Spleen (tissue), 11 donors: Measurements from ENCODE around the gene SIRT7. TPM values are rescaled to one million over a fixed set of nuclear protein-coding genes. Genes with fewer than 3 reads are reported as not detected.
"Not testable (repeated sequence)": the region's sequence is repeated elsewhere in the genome, so short reads cannot be mapped to it uniquely, and the experiment has no call there.

Experiments
- DNase-seq: peaks from one replicate; pipeline ENCODE4 v3.0.0-alpha.2; 2020
- H3K27ac ChIP-seq, 8 donors: fragments of 200-600 bp; sonication (generic) in 7 of 8; 1 replicate in 4 of 8; 2 replicates in 4 of 8; pipeline versions ENCODE4 v1.5.0 to v1.8.0; 2016 to 2021; ENCODE audit warnings: inconsistent platforms in 4 of 8, mild to moderate bottlenecking in 4 of 8, moderate library complexity in 1 of 8
- H3K27me3 ChIP-seq, 7 donors: fragments of 200-600 bp; sonication (generic) in 6 of 7; replicated peaks in 1 of 7; 1 replicate in 4 of 7; 2 replicates in 3 of 7; pipeline versions ENCODE4 v1.5.0 to v1.8.0; 2016 to 2021; ENCODE audit warnings: inconsistent platforms in 3 of 7, mild to moderate bottlenecking in 1 of 7
- H3K36me3 ChIP-seq, 6 donors: fragments of 200-600 bp; sonication (generic) in 5 of 6; 1 replicate in 4 of 6; 2 replicates in 2 of 6; pipeline versions ENCODE4 v1.5.0 to v1.8.0; 2016 to 2021; ENCODE audit warnings: inconsistent platforms in 2 of 6
- H3K4me1 ChIP-seq, 6 donors: fragments of 200-600 bp; sonication (generic) in 5 of 6; 1 replicate in 3 of 6; 2 replicates in 3 of 6; pipeline versions ENCODE4 v1.5.0 to v1.8.0; 2016 to 2021; ENCODE audit warnings: inconsistent platforms in 3 of 6
- H3K4me3 ChIP-seq, 8 donors: fragments of 200-600 bp; sonication (generic) in 7 of 8; 1 replicate in 4 of 8; 2 replicates in 4 of 8; pipeline versions ENCODE4 v1.5.0 to v1.8.0; 2016 to 2021; ENCODE audit warnings: inconsistent platforms in 4 of 8, mild to moderate bottlenecking in 4 of 8, moderate library complexity in 2 of 8
- H3K9me3 ChIP-seq, 8 donors: fragments of 200-600 bp; sonication (generic) in 7 of 8; 1 replicate in 4 of 8; 2 replicates in 4 of 8; pipeline versions ENCODE4 v1.5.0 to v1.8.0; 2016 to 2021; ENCODE audit warnings: inconsistent platforms in 4 of 8
- CTCF ChIP-seq, 11 experiments: fragments of 200-600 bp in 7 of 11; fragments of 450-650 bp in 4 of 11; sonication (generic) in 4 of 11; IDR thresholded peaks in 8 of 11; conservative IDR thresholded peaks in 3 of 11; 1 replicate in 7 of 11; 2 replicates in 4 of 11; pipeline versions ENCODE4 v1.4.0 to v1.8.0; 2016 to 2021; ENCODE audit warnings: antibody characterized with exemption in 11 of 11, inconsistent platforms in 4 of 11, mild to moderate bottlenecking in 1 of 11
- POLR2A ChIP-seq, 3 donors: fragments of 450-650 bp; IDR thresholded peaks; one replicate each; pipeline ENCODE4 v1.5.1; 2017; ENCODE audit warnings: antibody characterized with exemption in 3 of 3, mild to moderate bottlenecking in 1 of 3
- POLR2AphosphoS5 ChIP-seq, 3 donors: sonication (generic); formaldehyde crosslinking; IDR thresholded peaks; one replicate each; pipeline ENCODE4 v1.5.1; 2017; ENCODE audit warnings: antibody characterized with exemption in 3 of 3
- WGBS, 5 donors: extraction: QIAGEN DNeasy Blood & Tissue Kit in 3 of 5; methylation state at CpG; one replicate each; pipeline versions ENCODE4 v1.1.5 to v1.1.7; 2013 to 2018; 5-methylcytosine and 5-hydroxymethylcytosine counted together
- intact Hi-C: fragments of 100-400 bp; cut with DNase I; formaldehyde crosslinking; loops from one replicate; pipeline ENCODE4 v1.15.0; 2023; ENCODE audit warnings: low total_unique reads
- polyA plus RNA-seq, 3 donors: library from polyadenylated mRNA; stranded (reverse); fragments of 200-250 nt; gene quantifications; one replicate each; pipeline ENCODE4 v1.2.1, GENCODE V29; 2013
- total RNA-seq, 7 donors: library from RNA; depleted of rRNA in 3 of 7; stranded (reverse); fragments of >200 nt in 3 of 7; fragmentation: NEBNext Ultra II Directional in 4 of 7; extraction: Animal tissue kit (Norgen Biotek cat#: 25700) in 4 of 7; gene quantifications; one replicate each; pipeline versions ENCODE4 v1.1.0 to v1.2.1, GENCODE V29; 2016 to 2021
- donor health status: healthy with polysubstance abuse.
- donor health status: DM: no; HTN: no; CAD: no; lungs with moderate emphysema.
- donor health status: DM: no; HTN: no; CAD: no.
- donor health status: Bipolar disorder and iron deficiency.
- donor health status: healthy.
- donor health status: DM: no; HTN: no; CAD: no.
- donor health status: DM: yes; HTN: yes; CAD: no.

The SIRT7 gene
- total and polyA plus RNA-seq, 10 donors = 28.5 to 54.5 (median 39.1) TPM

GRCh38 chr17:81922566-81923301 is 4.8 kb upstream of the SIRT7 start:
- Histone ChIP-seq H3K4me3 (peak overlapping the region in 5 of 8 donors; percentile 20 to 61 (median 34)), H3K9me3 (no peaks in the 10 kb centered on the region), H3K27ac (peak overlapping the region in 6 of 8 donors; percentile 71 to 98 (median 96)), H3K4me1 (peaks cover 30 to 93% (median 72%) of the 10 kb centered on the region in 6 donors), H3K27me3 (no peaks in the 10 kb centered on the region), H3K36me3 (peaks cover 0 to 42% (median 20%) of the 10 kb centered on the region in 6 donors)
- TF ChIP-seq POLR2AphosphoS5 (IDR thresholded peaks at IDR 0.05) (peak in 2 of 3 donors; percentile 5 to 51), POLR2A (IDR thresholded peaks at IDR 0.05) (no peak)
- intact Hi-C loops = no loop called here
- DNase-seq = no peak
- WGBS, 5 donors = 82 to 85% (median 84%) methylated on average over 54 to 58 of the region's 58 CpGs

GRCh38 chr17:81921996-81922565 is 4.1 kb upstream of the SIRT7 start:
- DNase-seq = no peak
- Histone ChIP-seq H3K4me3 (peak overlapping the region in 2 of 8 donors; percentile 39 to 61), H3K9me3 (no peaks in the 10 kb centered on the region), H3K27ac (peak overlapping the region in 6 of 8 donors; percentile 46 to 98 (median 96)), H3K27me3 (no peaks in the 10 kb centered on the region), H3K36me3 (peaks cover 0 to 42% (median 20%) of the 10 kb centered on the region in 6 donors), H3K4me1 (peaks cover 34 to 97% (median 77%) of the 10 kb centered on the region in 6 donors)
- 91 to 95% (median 93%) methylated on average over 23 of the region's 23 CpGs for WGBS, 5 donors
- no peak for TF ChIP-seq CTCF (IDR thresholded peaks at IDR 0.05 in 8 of 11, conservative IDR thresholded peaks at IDR 0.05 in 3 of 11)
- TF ChIP-seq POLR2A (IDR thresholded peaks at IDR 0.05) = no peak
- no peak for TF ChIP-seq POLR2AphosphoS5 (IDR thresholded peaks at IDR 0.05)
- intact Hi-C loops = no loop called here

- 48 to 85% (median 57%) methylated on average over 3 of the region's 3 CpGs for WGBS, 5 donors
- H3K36me3 ChIP-seq = peaks cover 0 to 42% (median 20%) of the 10 kb centered on the region in 6 donors
- H3K9me3 ChIP-seq = no peaks in the 10 kb centered on the region
- H3K4me1 ChIP-seq = peaks cover 39 to 97% (median 81%) of the 10 kb centered on the region in 6 donors
- TF ChIP-seq POLR2AphosphoS5 (IDR thresholded peaks at IDR 0.05) (no peak), POLR2A (IDR thresholded peaks at IDR 0.05) (no peak)
- H3K4me3 ChIP-seq = no peak overlapping the region
- intact Hi-C loops = no loop called here
- no peaks in the 10 kb centered on the region for H3K27me3 ChIP-seq
- DNase-seq = no peak
- H3K27ac ChIP-seq = peak overlapping the region in 7 of 8 donors; percentile 0 to 98 (median 95)
Observed at GRCh38 chr17:81921537-81921862, 3.5 kb upstream of the SIRT7 start.

- H3K36me3 ChIP-seq = peaks cover 0 to 43% (median 20%) of the 10 kb centered on the region in 6 donors
- H3K4me3 ChIP-seq = peak overlapping the region in 1 of 8 donors; percentile 21
- intact Hi-C loops = no loop called here
- TF ChIP-seq POLR2AphosphoS5 (IDR thresholded peaks at IDR 0.05) = peak in 2 of 3 donors; percentile 30 to 36
- TF ChIP-seq POLR2A (IDR thresholded peaks at IDR 0.05) = no peak
- DNase-seq = no peak
- no peaks in the 10 kb centered on the region for H3K9me3 ChIP-seq
- peaks cover 36 to 97% (median 81%) of the 10 kb centered on the region in 6 donors for H3K4me1 ChIP-seq
- no peaks in the 10 kb centered on the region for H3K27me3 ChIP-seq
- WGBS, 5 donors = 64 to 89% (median 78%) methylated on average over 21 to 33 of the region's 33 CpGs
- H3K27ac ChIP-seq = peak overlapping the region in 7 of 8 donors; percentile 0 to 98 (median 95)
Observed at GRCh38 chr17:81920612-81921536, 2.9 kb upstream of the SIRT7 start.

- no peak for TF ChIP-seq POLR2A (IDR thresholded peaks at IDR 0.05)
- no peak for TF ChIP-seq POLR2AphosphoS5 (IDR thresholded peaks at IDR 0.05)
- TF ChIP-seq CTCF (IDR thresholded peaks at IDR 0.05 in 8 of 11, conservative IDR thresholded peaks at IDR 0.05 in 3 of 11) = no peak
- Histone ChIP-seq H3K9me3 (no peaks in the 10 kb centered on the region), H3K27ac (peak overlapping the region in 3 of 8 donors; percentile 91 to 98 (median 92)), H3K4me3 (peak overlapping the region in 1 of 8 donors; percentile 99), H3K36me3 (peaks cover 2 to 62% (median 38%) of the 10 kb centered on the region in 6 donors), H3K27me3 (no peaks in the 10 kb centered on the region), H3K4me1 (peaks cover 22 to 88% (median 65%) of the 10 kb centered on the region in 6 donors)
- 60 to 79% (median 61%) methylated on average over 14 to 15 of the region's 15 CpGs for WGBS, 5 donors
- intact Hi-C loops = no loop called here
- no peak for DNase-seq
Observed at GRCh38 chr17:81918832-81919545, 1.0 kb upstream of the SIRT7 start.

- Histone ChIP-seq H3K27ac (peak overlapping the region; percentile 61 to 98 (median 84)), H3K4me1 (peaks cover 15 to 81% (median 58%) of the 10 kb centered on the region in 6 donors), H3K4me3 (peak overlapping the region in 7 of 8 donors; percentile 70 to 99 (median 95)), H3K36me3 (peaks cover 2 to 69% (median 45%) of the 10 kb centered on the region in 6 donors)
- intact Hi-C loops, H3K9me3 ChIP-seq, H3K27me3 ChIP-seq, DNase-seq: not testable (repeated sequence)
- 30 to 52% (median 38%) methylated on average over 9 of the region's 9 CpGs for WGBS, 5 donors
Observed at GRCh38 chr17:81918333-81918669, 325 bp upstream of the SIRT7 start.
